ENCODE results near the gene SNX20. TPM values are rescaled to one million over a fixed set of nuclear protein-coding genes. Genes with fewer than 3 reads are reported as not detected.

Gene SNX20
- total RNA-seq, 4 donors from 2014 or later = 0.84 to 1.8 (median 1.0) TPM

GRCh38 chr16:50674831-50675230 lies 6.3 kb downstream of the SNX20 start:
- H3K27ac ChIP-seq = no peak overlapping the region
- H3K9me3 ChIP-seq = peaks cover 0 to 27% (median 0%) of the 10 kb centered on the region in 3 donors
- H3K36me3 ChIP-seq = peaks cover 0 to 22% of the 10 kb centered on the region in 2 donors
- WGBS, 2 donors (ENCODE audit: low coverage in 1 of 2) = 83 to 100% methylated on average over 1 to 4 of the region's 4 CpGs
- ATAC-seq = no peak
- TF ChIP-seq CTCF (IDR thresholded peaks at IDR 0.05) (no peak), POLR2AphosphoS5 (IDR thresholded peaks at IDR 0.05) (no peak), EP300 (IDR thresholded peaks at IDR 0.05) (no peak), POLR2A (IDR thresholded peaks at IDR 0.05) (no peak)
- no peaks in the 10 kb centered on the region for H3K4me1 ChIP-seq
- H3K4me3 ChIP-seq = no peak overlapping the region
- H3K27me3 ChIP-seq = peaks cover 7% of the 10 kb centered on the region

GRCh38 chr16:50673496-50674275 lies 7.4 kb downstream of the SNX20 start:
- Histone ChIP-seq H3K27ac (no peak overlapping the region), H3K27me3 (peaks cover 7% of the 10 kb centered on the region), H3K36me3 (peaks cover 0 to 22% of the 10 kb centered on the region in 2 donors), H3K4me1 (peaks cover 0 to 10% (median 2%) of the 10 kb centered on the region in 3 donors), H3K4me3 (no peak overlapping the region), H3K9me3 (peaks cover 0 to 27% (median 0%) of the 10 kb centered on the region in 3 donors)
- no peak for ATAC-seq
- no peak for TF ChIP-seq POLR2A (IDR thresholded peaks at IDR 0.05)
- no peak for TF ChIP-seq CTCF (IDR thresholded peaks at IDR 0.05)
- no peak for TF ChIP-seq POLR2AphosphoS5 (IDR thresholded peaks at IDR 0.05)
- 82 to 91% methylated on average over 10 to 15 of the region's 70 CpGs for WGBS, 2 donors (ENCODE audit: low coverage in 1 of 2)

- H3K4me3 ChIP-seq = no peak overlapping the region
- ATAC-seq = no peak
- H3K4me1 ChIP-seq = peaks cover 0 to 20% (median 5%) of the 10 kb centered on the region in 3 donors
- peak in 1 of 4 experiments; percentile 22 for TF ChIP-seq CTCF (IDR thresholded peaks at IDR 0.05)
- TF ChIP-seq EP300 (IDR thresholded peaks at IDR 0.05) = no peak
- H3K36me3 ChIP-seq = peaks cover 0 to 22% of the 10 kb centered on the region in 2 donors
- H3K9me3 ChIP-seq = peaks cover 0 to 27% (median 0%) of the 10 kb centered on the region in 3 donors
- WGBS, 2 donors (ENCODE audit: low coverage in 1 of 2) = 50% methylated on average over 2 of the region's 2 CpGs; no CpG with 5 or more reads in 1 of the 2 donors
- peaks cover 7% of the 10 kb centered on the region for H3K27me3 ChIP-seq
- no peak overlapping the region for H3K27ac ChIP-seq
These were observed 9.4 kb downstream of the SNX20 start for GRCh38 chr16:50671644-50672260.

GRCh38 chr16:50670476-50670875 lies 10.6 kb downstream of the SNX20 start:
- peaks cover 0 to 22% of the 10 kb centered on the region in 2 donors for H3K36me3 ChIP-seq
- H3K27me3 ChIP-seq = peaks cover 7% of the 10 kb centered on the region
- no peak for ATAC-seq
- H3K27ac ChIP-seq = no peak overlapping the region
- no peak for TF ChIP-seq EP300 (IDR thresholded peaks at IDR 0.05)
- TF ChIP-seq CTCF (IDR thresholded peaks at IDR 0.05) = no peak
- TF ChIP-seq POLR2A (IDR thresholded peaks at IDR 0.05) = no peak
- no peak for TF ChIP-seq POLR2AphosphoS5 (IDR thresholded peaks at IDR 0.05)
- peaks cover 0 to 27% (median 0%) of the 10 kb centered on the region in 3 donors for H3K9me3 ChIP-seq
- H3K4me3 ChIP-seq = no peak overlapping the region
- WGBS, 2 donors (ENCODE audit: low coverage in 1 of 2) = 60 to 100% methylated on average over 1 of the region's 6 CpGs
- peaks cover 0 to 25% (median 5%) of the 10 kb centered on the region in 3 donors for H3K4me1 ChIP-seq

Data from gastroesophageal sphincter (tissue), 4 donors.